Fibroblast of peridontal ligament (primary cell): ENCODE measurements around the gene SRRM4.

Experiments used
- DNase-seq: peaks from one replicate; pipeline ENCODE4 v3.0.0-alpha.2; 2010; ENCODE audit errors: extremely low read depth

SRRM4 gene

GRCh38 chr12:119202544-119202943, 221.2 kb downstream of the SRRM4 start:
- DNase-seq, result no peak

- DNase-seq, result no peak
These were observed 222.8 kb downstream of the SRRM4 start for GRCh38 chr12:119204131-119204530.

- DNase-seq, result no peak
These were observed 223.4 kb downstream of the SRRM4 start for GRCh38 chr12:119204671-119205285.

GRCh38 chr12:119206348-119207062, 225.2 kb downstream of the SRRM4 start:
- no peak for DNase-seq

- no peak for DNase-seq
These were observed 225.8 kb downstream of the SRRM4 start for GRCh38 chr12:119207063-119207560.

GRCh38 chr12:119208626-119209061, 227.3 kb downstream of the SRRM4 start:
- no peak for DNase-seq

- DNase-seq, result no peak
These were observed 230.5 kb downstream of the SRRM4 start for GRCh38 chr12:119211884-119212283.
